Activated naive CD8-positive, alpha-beta T cell (primary cell): ENCODE measurements around the gene IGSF8.
"Not testable (repeated sequence)": the region's sequence is repeated elsewhere in the genome, so short reads cannot be mapped to it uniquely, and the experiment has no call there.

ENCODE experiments used
- H3K27ac Mint-ChIP-seq: one replicate; pipeline ENCODE4 v1.8.0; 2021; ENCODE audit warnings: mixed read lengths
- H3K27me3 Mint-ChIP-seq: one replicate; pipeline ENCODE4 v1.8.0; 2021; ENCODE audit warnings: mixed read lengths
- H3K36me3 Mint-ChIP-seq: one replicate; pipeline ENCODE4 v1.8.0; 2021; ENCODE audit warnings: mixed read lengths
- H3K4me1 Mint-ChIP-seq: one replicate; pipeline ENCODE4 v1.8.0; 2021; ENCODE audit warnings: low read depth, mixed read lengths
- H3K4me3 Mint-ChIP-seq: one replicate; pipeline ENCODE4 v1.8.0; 2021; ENCODE audit warnings: mild to moderate bottlenecking, mixed read lengths
- H3K9me3 Mint-ChIP-seq: one replicate; pipeline ENCODE4 v1.8.0; 2021; ENCODE audit warnings: low read depth, mixed read lengths

The IGSF8 gene

DNA sequence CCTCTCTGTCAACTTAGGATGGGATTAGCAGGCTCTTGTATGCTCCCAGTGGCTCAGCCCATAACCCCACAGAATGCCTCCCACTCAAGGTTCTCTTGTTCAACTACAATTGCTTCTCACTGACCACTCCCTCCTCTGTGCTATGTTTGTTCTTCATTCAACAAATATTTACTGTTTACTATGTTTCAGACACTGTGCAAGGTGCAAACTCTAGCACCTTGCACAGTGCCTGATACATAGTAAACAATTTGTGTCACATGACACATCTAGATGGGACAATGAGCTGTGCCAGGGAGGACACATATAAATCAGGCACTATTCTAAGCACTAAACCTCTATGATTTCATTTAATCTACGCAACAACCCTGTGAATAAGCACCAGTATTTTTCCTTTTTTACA, 32.5 kb upstream of the IGSF8 start:
- H3K36me3 Mint-ChIP-seq = no peaks in the 10 kb centered on the region
- H3K27ac Mint-ChIP-seq = no peak overlapping the region
- no peak overlapping the region for H3K4me3 Mint-ChIP-seq
- H3K27me3 Mint-ChIP-seq = peaks cover 1% of the 10 kb centered on the region
- H3K4me1 Mint-ChIP-seq = no peaks in the 10 kb centered on the region
- H3K9me3 Mint-ChIP-seq = no peaks in the 10 kb centered on the region

DNA sequence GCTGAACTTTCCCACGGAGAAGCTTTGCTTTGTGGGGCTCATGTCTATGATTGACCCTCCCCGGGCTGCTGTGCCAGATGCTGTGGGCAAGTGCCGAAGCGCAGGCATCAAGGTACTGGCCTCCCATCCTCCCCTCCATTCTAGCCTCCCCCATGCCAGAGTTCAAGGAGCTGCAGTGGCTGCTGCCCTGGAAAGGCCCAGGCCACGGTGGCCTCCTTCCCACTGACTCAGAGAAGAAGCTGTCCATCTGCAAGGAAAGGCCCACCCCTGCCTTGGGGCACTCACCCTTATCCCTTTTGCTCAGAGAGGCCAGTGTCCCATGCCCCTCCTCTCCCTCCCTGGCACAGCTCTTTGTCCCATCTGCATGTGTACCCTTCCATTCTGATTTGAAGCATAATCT, 32.1 kb upstream of the IGSF8 start:
- H3K9me3 Mint-ChIP-seq = no peaks in the 10 kb centered on the region
- no peak overlapping the region for H3K4me3 Mint-ChIP-seq
- H3K4me1 Mint-ChIP-seq = no peaks in the 10 kb centered on the region
- no peak overlapping the region for H3K27ac Mint-ChIP-seq
- H3K27me3 Mint-ChIP-seq = peaks cover 1% of the 10 kb centered on the region
- H3K36me3 Mint-ChIP-seq = no peaks in the 10 kb centered on the region

DNA sequence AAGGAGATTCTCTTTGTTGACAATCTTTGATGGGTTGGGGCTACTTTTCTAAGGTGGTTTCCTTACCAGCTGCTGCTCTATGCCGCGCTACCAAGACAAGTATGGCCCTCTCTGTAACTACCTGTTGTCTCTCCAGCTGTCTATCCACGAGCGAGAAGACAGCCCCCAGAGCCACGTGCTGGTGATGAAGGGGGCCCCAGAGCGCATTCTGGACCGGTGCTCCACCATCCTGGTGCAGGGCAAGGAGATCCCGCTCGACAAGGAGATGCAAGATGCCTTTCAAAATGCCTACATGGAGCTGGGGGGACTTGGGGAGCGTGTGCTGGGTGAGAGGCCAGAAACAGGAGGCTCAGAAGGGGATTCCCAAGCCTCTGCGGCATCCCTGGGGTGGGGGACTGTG, 31.5 kb upstream of the IGSF8 start:
- Mint-ChIP-seq H3K36me3 (no peaks in the 10 kb centered on the region), H3K27me3 (peaks cover 1% of the 10 kb centered on the region), H3K9me3 (no peaks in the 10 kb centered on the region), H3K4me1 (no peaks in the 10 kb centered on the region), H3K4me3 (no peak overlapping the region), H3K27ac (no peak overlapping the region)

DNA sequence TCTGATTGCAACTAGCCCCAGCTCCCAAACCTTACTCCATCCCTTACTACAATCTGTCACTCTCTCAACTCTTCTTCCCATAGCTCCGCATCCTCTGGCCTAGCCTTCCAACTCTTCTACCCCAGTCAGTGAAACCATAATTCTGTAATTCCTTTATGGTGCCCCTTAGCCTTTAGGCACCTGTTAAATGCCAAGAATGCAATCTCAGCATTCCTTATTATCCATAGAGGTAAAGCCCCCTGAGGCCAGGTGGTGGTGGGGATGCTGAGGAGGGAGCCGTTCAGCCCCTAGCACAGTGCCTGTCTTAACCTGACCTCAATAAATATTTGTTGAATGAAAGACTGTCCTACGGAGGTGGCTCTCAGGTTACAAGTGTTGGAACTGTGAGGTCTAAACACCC, 31.1 kb upstream of the IGSF8 start:
- H3K27ac Mint-ChIP-seq = no peak overlapping the region
- no peaks in the 10 kb centered on the region for H3K36me3 Mint-ChIP-seq
- H3K27me3 Mint-ChIP-seq = peaks cover 1% of the 10 kb centered on the region
- no peaks in the 10 kb centered on the region for H3K9me3 Mint-ChIP-seq
- no peak overlapping the region for H3K4me3 Mint-ChIP-seq
- no peaks in the 10 kb centered on the region for H3K4me1 Mint-ChIP-seq

DNA sequence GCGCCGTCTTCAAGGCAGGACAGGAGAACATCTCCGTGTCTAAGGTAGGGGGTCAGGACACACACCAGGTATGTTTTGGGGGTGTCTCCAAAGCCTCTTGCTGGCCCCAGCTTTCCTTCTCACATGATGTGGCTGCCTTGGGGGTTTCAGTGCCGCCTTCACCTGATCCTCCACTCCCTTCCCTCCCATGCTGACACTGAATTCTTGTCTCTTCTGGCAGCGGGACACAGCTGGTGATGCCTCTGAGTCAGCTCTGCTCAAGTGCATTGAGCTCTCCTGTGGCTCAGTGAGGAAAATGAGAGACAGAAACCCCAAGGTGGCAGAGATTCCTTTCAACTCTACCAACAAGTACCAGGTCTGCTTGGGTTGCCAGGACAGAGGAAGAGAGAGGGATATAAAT, 30.6 kb upstream of the IGSF8 start:
- Mint-ChIP-seq H3K4me1 (no peaks in the 10 kb centered on the region), H3K36me3 (no peaks in the 10 kb centered on the region), H3K27me3 (peaks cover 1% of the 10 kb centered on the region), H3K27ac (no peak overlapping the region), H3K4me3 (no peak overlapping the region), H3K9me3 (no peaks in the 10 kb centered on the region)

DNA sequence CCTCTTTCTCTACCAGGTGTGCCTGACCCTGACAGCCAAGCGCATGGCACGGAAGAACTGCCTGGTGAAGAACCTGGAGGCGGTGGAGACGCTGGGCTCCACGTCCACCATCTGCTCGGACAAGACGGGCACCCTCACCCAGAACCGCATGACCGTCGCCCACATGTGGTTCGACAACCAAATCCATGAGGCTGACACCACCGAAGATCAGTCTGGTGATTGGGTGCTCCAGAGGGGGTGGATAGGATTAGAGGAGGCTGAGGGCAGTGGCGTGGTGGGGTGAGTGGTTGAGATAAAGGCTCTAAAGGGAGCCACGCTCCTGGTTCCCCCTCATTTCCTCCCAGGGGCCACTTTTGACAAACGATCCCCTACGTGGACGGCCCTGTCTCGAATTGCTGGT, 30.2 kb upstream of the IGSF8 start:
- Mint-ChIP-seq H3K4me3 (no peak overlapping the region), H3K36me3 (no peaks in the 10 kb centered on the region), H3K4me1 (no peaks in the 10 kb centered on the region), H3K9me3 (no peaks in the 10 kb centered on the region), H3K27me3 (peaks cover 1% of the 10 kb centered on the region), H3K27ac (no peak overlapping the region)

DNA sequence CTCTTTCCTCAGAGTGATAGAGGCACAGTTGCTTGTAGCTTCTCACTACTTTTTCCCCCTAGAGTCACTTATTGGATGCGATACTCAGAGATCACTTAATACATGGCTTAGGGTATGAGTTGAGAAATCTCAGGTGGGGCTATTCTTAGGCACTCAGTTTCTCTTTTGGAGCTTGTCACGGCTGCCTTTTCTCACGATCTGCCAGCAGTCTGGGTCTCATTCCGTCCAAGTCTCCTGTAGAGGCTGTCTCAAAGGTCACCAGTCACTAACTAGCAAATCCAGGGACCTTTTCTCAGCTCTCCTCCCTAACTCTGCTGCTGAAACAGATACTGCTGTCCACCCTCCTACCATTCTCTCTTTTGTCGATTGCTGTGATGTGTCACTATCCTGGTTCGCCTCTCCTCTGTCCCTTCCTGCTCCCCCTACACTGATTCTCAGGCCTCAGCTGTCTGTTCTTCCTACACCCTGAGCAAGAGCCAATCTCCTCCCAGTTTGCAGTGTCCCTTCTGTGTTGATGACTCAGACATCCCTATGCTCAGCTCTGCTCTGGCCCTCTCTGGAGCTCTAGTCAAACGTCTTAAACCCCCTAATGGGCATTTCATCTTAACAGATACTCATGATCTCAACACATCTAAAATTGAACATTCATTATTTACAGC, 29.6 kb upstream of the IGSF8 start:
- Mint-ChIP-seq H3K27me3 (peaks cover 1% of the 10 kb centered on the region), H3K36me3 (no peaks in the 10 kb centered on the region), H3K9me3 (no peaks in the 10 kb centered on the region), H3K27ac (no peak overlapping the region), H3K4me1 (no peaks in the 10 kb centered on the region), H3K4me3 (no peak overlapping the region)

DNA sequence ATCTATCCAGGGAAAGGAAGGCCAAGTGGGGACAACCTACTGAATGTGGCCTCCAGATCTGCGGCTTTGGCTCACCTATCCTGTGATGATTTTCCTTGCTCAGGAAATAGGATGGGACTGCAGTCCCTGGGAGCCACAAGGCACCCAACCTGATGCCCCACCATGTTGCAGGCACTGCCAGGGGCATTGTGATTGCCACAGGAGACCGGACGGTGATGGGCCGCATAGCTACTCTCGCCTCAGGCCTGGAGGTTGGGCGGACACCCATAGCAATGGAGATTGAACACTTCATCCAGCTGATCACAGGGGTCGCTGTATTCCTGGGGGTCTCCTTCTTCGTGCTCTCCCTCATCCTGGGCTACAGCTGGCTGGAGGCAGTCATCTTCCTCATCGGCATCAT, 29.0 kb upstream of the IGSF8 start:
- H3K9me3 Mint-ChIP-seq = no peaks in the 10 kb centered on the region
- no peak overlapping the region for H3K4me3 Mint-ChIP-seq
- H3K4me1 Mint-ChIP-seq = no peaks in the 10 kb centered on the region
- no peak overlapping the region for H3K27ac Mint-ChIP-seq
- no peaks in the 10 kb centered on the region for H3K36me3 Mint-ChIP-seq
- peaks cover 1% of the 10 kb centered on the region for H3K27me3 Mint-ChIP-seq

DNA sequence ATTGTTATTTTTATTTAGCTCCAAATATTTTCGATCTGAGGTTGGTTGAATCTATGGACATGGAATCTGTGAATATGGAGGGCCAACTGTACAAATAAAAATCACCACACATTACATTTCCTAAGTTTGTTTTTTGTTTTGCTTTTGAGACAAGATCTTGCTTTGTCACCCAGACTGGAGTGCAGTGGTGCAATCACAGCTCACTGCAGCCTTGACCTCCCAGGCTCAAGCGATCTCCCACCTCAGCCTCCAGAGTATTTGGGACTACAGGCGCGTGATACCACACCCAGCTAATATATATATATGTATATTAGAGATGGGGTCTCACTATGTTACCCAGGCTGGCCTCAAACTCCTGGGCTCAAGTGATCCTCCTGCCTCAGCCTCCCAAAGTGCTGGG, 27.9 kb upstream of the IGSF8 start:
- not testable (repeated sequence) for H3K4me3 Mint-ChIP-seq, H3K27ac Mint-ChIP-seq, H3K9me3 Mint-ChIP-seq, H3K36me3 Mint-ChIP-seq, H3K27me3 Mint-ChIP-seq, H3K4me1 Mint-ChIP-seq

DNA sequence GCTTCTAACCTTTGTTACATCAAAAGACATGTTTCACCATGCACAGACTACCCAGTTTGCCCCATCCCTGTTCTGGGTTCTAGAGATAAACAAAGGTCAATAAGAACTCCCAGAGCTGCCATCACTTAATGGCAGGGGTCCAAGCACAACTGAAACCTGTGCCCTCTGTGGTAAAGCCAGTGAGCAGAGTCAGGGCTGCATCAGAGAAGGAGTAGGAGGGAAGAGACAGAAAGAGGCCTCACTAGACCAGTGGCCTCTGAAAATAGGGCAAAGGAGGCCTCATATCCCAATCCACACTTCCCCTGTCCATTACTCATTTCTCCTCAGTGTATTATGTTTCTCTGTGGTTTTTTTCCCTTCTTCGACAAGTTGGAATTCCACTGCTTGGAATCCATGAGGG, 27.3 kb upstream of the IGSF8 start:
- Mint-ChIP-seq H3K4me3 (no peak overlapping the region), H3K9me3 (no peaks in the 10 kb centered on the region), H3K27ac (no peak overlapping the region)

DNA sequence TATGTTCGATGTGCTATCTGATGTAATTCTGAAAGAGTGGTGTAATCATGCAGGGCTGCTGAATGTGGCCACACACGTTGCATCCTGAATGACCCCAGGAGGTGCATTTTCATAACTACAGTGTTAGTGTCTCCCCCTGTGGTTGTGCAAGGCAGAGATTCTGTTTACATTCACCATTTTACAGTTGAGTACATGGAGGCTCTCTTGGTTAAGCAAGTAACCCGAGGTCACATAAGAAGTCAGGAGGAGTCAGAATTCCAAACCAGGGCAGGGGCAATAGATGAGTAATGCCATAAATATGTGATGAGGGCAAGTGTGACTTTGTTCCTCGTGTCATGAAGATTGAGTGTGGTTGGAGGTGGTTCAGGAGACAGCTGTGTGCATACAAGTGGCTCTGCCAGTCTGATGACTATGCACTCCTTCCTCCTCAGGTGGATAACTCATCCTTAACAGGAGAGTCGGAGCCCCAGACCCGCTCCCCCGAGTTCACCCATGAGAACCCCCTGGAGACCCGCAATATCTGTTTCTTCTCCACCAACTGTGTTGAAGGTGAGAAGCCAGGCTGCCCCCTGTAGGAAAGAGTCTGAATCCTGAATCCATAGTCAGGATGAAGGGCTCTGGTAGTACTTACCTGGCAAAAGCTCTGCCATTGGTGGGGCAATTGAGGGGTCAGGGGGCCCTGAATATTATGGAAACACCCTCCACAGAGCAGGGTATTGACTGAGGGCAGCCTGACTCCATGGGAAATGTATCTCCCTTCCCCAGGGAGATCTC, 26.5 kb upstream of the IGSF8 start:
- no peaks in the 10 kb centered on the region for H3K4me1 Mint-ChIP-seq
- H3K9me3 Mint-ChIP-seq = no peaks in the 10 kb centered on the region
- H3K27me3 Mint-ChIP-seq = peaks cover 1% of the 10 kb centered on the region
- H3K36me3 Mint-ChIP-seq = no peaks in the 10 kb centered on the region
- H3K4me3 Mint-ChIP-seq = no peak overlapping the region
- no peak overlapping the region for H3K27ac Mint-ChIP-seq

More for the DNA sequence above, 27.3 kb upstream of the IGSF8 start:
- no peaks in the 10 kb centered on the region for H3K4me1 Mint-ChIP-seq
- no peaks in the 10 kb centered on the region for H3K36me3 Mint-ChIP-seq
- peaks cover 1% of the 10 kb centered on the region for H3K27me3 Mint-ChIP-seq

DNA sequence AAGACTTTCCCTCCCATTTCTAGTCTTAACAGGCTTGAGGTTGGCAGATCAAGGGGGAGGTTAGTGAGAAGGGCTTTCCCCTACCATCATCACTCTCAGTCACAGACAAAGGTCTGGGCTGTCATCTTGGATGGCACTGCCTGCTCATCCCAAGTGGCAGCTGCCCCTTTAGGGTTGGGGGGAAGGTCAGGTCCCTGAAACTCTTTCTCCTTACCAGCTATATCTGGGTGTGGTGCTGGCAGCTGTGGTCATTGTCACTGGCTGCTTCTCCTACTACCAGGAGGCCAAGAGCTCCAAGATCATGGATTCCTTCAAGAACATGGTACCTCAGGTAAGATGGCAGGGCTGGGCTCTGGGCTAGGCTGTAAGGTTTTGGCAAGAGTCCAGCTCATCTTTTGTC, 25.3 kb upstream of the IGSF8 start:
- Mint-ChIP-seq H3K9me3 (no peaks in the 10 kb centered on the region), H3K4me1 (no peaks in the 10 kb centered on the region), H3K4me3 (no peak overlapping the region), H3K27me3 (no peaks in the 10 kb centered on the region), H3K36me3 (no peaks in the 10 kb centered on the region), H3K27ac (no peak overlapping the region)

DNA sequence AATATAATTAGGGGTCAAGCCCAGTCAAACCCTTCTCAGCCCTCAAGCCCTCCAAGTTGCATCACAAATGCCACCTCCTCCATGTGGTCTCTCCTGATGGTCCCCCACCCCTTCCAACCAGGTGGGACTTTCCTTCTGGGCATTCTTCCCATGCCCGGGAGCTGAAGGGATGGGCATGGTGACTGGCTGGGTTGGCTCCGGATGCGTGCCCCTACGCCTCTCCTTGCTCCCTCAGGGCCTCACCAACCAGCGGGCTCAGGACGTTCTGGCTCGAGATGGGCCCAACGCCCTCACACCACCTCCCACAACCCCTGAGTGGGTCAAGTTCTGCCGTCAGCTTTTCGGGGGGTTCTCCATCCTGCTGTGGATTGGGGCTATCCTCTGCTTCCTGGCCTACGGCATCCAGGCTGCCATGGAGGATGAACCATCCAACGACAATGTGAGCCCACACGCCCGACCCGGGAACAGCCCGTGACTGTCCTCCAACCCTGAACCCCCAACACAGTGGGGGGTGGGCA, 24.6 kb upstream of the IGSF8 start:
- no peaks in the 10 kb centered on the region for H3K4me1 Mint-ChIP-seq
- H3K27me3 Mint-ChIP-seq = peaks cover 4% of the 10 kb centered on the region
- no peaks in the 10 kb centered on the region for H3K36me3 Mint-ChIP-seq
- no peak overlapping the region for H3K27ac Mint-ChIP-seq
- no peaks in the 10 kb centered on the region for H3K9me3 Mint-ChIP-seq
- no peak overlapping the region for H3K4me3 Mint-ChIP-seq

DNA sequence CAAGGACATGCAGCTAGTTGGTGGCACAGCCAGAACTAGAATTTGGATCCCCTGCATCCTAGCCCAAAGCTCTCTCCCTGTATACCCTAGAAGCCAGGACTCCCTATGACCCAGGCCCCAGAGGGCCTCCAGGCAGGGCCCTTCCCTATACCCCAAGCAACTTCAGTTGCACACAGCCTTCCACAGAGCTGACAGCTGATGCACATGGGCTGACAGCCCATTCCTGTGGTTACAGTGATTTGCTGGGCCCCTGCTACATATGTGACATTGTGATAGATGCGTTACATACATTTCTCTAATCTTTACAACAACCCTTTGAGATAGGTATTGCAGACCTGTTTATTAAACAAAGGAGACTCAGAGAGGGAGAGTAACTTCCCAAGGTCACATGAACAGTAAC, 23.0 kb upstream of the IGSF8 start:
- no peak overlapping the region for H3K27ac Mint-ChIP-seq
- H3K4me1 Mint-ChIP-seq = no peaks in the 10 kb centered on the region
- H3K9me3 Mint-ChIP-seq = no peaks in the 10 kb centered on the region
- H3K4me3 Mint-ChIP-seq = no peak overlapping the region
- no peaks in the 10 kb centered on the region for H3K36me3 Mint-ChIP-seq
- H3K27me3 Mint-ChIP-seq = peaks cover 4% of the 10 kb centered on the region

DNA sequence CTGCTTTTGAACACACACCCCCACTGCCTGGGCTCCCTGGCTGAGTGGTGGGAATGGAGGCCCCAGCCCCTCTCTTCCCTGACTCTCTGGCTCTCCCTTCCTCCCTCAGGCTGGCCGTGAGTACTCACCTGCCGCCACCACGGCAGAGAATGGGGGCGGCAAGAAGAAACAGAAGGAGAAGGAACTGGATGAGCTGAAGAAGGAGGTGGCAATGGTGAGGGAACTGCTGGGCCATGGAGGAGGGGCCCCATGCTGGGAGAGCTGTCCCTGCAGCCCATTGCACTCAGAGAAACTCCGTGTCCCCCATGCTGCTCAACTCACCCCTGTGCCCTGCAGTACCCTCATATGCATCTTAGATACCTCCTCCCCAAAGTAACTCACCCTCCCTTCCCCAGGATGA, 22.4 kb upstream of the IGSF8 start:
- H3K27me3 Mint-ChIP-seq = peaks cover 4% of the 10 kb centered on the region
- no peaks in the 10 kb centered on the region for H3K4me1 Mint-ChIP-seq
- H3K9me3 Mint-ChIP-seq = no peaks in the 10 kb centered on the region
- H3K36me3 Mint-ChIP-seq = no peaks in the 10 kb centered on the region
- no peak overlapping the region for H3K4me3 Mint-ChIP-seq
- no peak overlapping the region for H3K27ac Mint-ChIP-seq

DNA sequence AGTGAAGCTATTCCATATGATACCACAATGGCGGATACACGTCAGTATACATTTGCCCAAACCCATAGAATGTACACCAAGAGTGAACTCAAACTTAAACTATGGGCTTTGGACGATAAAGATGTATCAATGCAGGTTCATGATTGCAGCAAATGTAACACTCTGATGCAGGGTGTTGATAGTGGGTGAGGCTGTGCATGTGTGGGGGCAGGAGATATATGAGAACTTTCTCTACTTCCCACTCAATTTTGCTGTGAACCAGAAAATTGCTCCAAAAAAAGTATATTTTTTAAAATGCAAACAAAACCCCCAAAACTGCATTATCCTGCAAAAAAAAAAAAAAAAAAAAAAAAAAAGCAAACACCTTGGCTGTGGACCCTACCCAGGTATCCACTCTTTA, 20.5 kb upstream of the IGSF8 start:
- H3K27ac Mint-ChIP-seq = no peak overlapping the region
- H3K9me3 Mint-ChIP-seq = no peaks in the 10 kb centered on the region
- no peaks in the 10 kb centered on the region for H3K4me1 Mint-ChIP-seq
- no peak overlapping the region for H3K4me3 Mint-ChIP-seq
- H3K36me3 Mint-ChIP-seq = no peaks in the 10 kb centered on the region
- H3K27me3 Mint-ChIP-seq = peaks cover 6% of the 10 kb centered on the region
